HG03565 (cell line): Measurements from ENCODE around the gene ATXN7L3.

Source experiments
- ATAC-seq: cut with Tn5 transposase; IDR thresholded peaks from one replicate; pipeline ENCODE4 v1.9.1; 2021; ENCODE audit warnings: mild to moderate bottlenecking, moderate library complexity; ENCODE audit not compliant: unreplicated experiment

ATXN7L3 gene

GRCh38 chr17:44218344-44219107 is 18.8 kb upstream of the ATXN7L3 start:
- peak; percentile 26 for ATAC-seq

GRCh38 chr17:44217738-44218343 is 18.2 kb upstream of the ATXN7L3 start:
- no peak for ATAC-seq

GRCh38 chr17:44216694-44217093 is 17.0 kb upstream of the ATXN7L3 start:
- ATAC-seq = no peak

DNA sequence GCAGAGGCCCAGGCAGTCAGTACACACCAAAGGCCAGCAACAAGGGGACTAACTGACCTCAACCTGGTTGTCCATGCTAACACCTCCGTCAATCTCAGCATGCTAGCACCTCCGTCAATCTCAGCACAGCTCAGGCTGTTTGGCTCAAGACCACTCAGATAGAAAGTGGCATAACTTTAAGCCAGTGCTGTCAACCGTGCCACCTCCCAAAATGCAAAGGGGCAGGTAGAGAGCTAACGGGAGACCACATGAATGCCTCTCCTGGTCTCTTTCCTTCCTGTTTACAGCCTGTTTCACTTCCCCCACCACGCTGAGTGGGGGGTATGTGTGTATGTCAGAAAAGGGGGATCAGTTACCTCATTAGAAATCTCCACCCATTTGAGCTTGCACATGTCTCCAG is 16.5 kb upstream of the ATXN7L3 start:
- ATAC-seq = no peak

DNA sequence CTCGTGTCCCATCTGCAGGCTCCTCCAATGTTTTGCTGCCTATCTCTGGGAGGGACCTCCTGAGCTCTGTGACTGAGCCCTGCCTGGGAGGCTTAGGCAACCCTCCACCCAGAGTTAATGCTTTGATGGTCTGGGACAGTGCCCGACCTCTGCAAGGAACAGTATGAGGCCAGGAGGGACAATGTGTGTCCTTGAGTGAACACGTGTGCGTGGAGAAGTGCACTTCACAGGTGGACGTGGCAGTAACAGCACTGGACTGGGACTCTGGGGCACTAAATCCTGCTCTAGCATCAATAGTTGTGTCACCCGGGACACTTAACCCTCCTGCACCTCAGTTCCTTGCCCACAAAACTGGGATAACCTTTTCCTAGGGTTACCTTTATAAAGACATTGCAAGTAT is 15.2 kb upstream of the ATXN7L3 start:
- no peak for ATAC-seq

GRCh38 chr17:44214230-44214494 is 14.5 kb upstream of the ATXN7L3 start:
- no peak for ATAC-seq

DNA sequence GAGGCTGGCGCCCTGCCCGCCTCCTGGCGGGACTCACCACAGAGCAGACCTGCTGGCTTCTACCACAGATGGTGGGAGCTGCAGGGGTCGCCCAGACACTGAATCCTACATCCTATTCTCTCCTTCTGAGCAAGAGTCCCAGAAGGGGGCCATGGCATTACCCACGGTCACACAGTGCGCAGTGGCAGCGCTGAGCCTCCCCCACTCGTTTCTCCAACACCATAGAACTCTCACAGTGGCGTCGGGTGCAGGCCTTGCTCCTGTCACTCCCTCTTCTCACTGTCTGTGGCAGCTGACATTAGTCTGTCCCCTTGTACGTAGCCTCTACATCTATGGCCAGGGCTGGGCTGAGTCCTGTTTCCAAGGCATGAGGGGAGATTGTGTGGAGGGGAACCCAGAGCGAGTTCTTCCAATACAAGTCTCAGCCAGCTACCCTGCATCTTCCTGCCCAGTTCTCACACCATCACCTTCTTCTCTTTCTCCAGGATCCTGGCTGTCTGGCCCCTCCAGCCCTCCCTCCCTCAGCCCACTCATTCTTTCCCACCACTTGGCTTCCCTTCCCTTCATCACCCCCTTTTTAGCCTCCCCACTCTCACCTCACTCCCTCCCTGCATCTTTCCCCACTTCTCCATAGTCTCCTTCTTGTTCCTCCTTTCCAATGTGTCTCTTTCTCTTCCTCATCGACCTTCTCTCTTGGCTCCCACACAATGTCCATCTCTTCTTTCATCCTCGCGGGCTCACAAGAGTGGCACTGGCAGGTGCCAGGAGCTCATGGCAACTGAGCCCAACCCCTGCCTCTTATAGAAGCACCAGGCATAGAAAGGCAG is 13.9 kb upstream of the ATXN7L3 start:
- ATAC-seq = no peak

DNA sequence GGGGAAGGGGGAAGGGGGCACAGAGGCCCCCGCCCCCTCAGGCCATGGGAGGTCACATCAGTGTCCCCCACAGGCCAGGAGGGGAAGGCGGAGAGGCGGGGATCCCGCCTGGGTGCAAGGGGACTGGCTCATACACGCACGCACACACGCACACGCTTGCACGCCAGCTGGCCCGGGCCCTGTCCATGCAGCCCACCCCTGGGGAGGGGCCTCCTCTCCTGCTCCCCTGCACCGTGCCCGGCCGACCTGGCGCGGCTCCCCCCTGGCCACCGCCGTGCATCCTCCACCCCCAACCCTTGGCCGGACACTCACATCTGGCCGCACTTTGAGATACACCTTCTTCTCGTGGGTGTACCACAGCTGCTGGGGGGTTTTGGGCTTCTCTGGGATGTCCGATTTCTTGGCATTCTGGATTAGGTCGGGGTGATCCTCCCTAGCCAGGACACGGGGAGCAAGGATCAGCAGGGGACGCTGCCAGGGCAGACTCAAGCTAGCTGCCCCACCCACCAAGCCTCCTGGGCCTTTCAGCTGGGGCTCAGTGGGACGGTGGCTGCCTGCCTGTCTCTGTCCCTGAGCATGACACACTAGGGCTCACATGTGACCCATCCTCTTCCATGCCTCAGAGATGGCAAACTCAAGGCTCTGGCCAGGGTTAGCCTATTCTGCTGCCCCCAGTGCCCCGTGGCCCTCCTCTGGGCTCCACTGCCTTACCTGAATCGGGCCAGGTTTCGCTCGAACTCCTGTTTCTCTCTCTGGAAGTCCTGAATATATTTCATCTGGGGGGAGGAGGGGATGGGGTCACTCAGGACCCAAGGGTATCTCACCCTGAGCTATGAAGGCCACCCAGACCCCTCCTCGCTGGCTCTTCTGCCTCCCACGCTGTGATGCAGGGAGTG is 13.1 kb upstream of the ATXN7L3 start:
- no peak for ATAC-seq

- ATAC-seq = no peak
These were observed 11.9 kb upstream of the ATXN7L3 start for GRCh38 chr17:44211281-44212265.

- ATAC-seq = peak; percentile 80
These were observed 10.9 kb upstream of the ATXN7L3 start for GRCh38 chr17:44210342-44211192.

- no peak for ATAC-seq
These were observed 10.2 kb upstream of the ATXN7L3 start for GRCh38 chr17:44209786-44210341.

- ATAC-seq = no peak
These were observed 8.1 kb upstream of the ATXN7L3 start for GRCh38 chr17:44207743-44208142.

DNA sequence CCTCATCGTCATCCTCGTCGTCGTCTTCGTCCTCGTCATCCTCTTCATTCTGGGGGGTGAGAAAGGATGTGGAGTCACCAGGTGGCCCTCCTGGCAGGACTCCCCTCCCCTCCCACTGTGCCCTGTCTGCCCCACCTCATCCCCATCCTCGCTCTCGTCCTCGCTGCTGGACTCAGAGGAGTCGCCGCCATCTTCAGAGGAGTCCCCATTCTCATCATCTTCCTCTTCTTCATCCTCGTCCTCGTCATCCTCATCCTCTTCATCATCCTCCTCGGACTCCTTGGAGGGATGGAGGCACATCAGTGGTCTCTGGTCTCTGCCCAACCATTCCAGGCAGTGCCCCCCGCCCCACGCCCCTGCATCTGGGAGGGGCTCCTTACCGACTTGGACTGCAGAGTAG is 7.6 kb upstream of the ATXN7L3 start:
- no peak for ATAC-seq

DNA sequence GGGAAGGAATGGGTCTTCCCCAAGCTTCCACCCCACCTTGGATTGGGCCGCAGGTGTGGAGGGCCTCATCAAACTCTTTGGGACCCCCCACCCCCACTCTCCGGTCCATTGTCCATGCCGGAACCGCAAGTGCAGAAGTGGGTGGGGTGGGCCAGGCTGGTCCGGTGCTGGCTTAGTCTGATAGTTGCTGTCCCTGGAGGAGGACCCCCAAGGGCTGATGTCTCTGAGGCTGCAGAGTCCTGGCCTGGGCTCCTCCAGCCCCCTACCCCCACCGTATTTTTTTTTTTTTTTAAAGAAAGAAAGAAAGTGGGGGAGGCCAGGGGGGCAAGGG is 7.1 kb upstream of the ATXN7L3 start:
- no peak for ATAC-seq

GRCh38 chr17:44205962-44206824 is 6.5 kb upstream of the ATXN7L3 start:
- no peak for ATAC-seq

GRCh38 chr17:44204441-44204882 is 4.8 kb upstream of the ATXN7L3 start:
- ATAC-seq = no peak

DNA sequence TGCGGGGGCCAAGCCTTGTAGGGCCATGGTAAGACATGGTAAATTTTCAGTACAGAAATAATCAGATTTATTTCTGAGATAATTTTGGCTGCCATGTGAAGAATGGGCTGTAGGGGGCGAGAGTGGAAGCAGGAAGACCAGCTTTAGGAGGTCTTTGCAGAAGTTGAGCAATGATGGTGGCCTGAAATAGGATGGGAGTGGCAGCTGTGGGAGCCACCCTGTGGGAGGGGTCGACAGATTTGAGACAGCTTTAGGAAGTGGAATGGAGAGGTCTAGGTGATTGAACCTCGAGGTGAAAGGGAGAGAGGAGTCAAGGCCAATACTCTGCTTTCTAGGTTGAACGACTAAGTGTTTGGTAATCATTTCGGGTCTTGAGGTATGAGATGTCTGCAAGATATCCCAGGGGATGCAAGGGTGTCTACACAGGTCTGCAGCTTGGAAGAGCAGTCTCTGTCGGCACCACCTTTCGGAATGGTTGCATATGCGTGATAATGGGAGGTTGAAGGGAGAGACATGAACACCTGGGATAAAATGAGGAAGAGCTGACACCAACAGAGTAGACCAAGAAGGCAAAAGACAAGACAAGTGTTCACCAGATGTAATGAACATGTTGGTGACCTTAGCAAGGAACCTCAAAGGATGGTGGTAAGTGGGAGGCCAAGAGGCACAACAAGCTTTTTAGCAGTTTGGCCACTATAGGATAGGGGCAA is 4.2 kb upstream of the ATXN7L3 start:
- no peak for ATAC-seq
